HCT116 (cell line): ENCODE measurements around the gene IGF2R. TPM values are rescaled to one million over a fixed set of nuclear protein-coding genes. Genes with fewer than 3 reads are reported as not detected.

Experiments
- ATAC-seq: fragments of 200-7000 bp; cut with Tn5 transposase; 2 replicates; pipeline ENCODE4 v1.9.1; 2020; ENCODE audit warnings: mild to moderate bottlenecking, moderate library complexity
- BruUV-seq: library from RNA; stranded (reverse); fragments of 400-500 nt; replicated peaks from 2 replicates; lab custom pipeline; 2021; lab: Mats Ljungman, UMichigan
- CTCF ChIA-PET: fragments of 300-600 bp; sonication (Branson Sonifier 250); formaldehyde crosslinking; loops from one replicate; lab custom pipeline; 2021; ENCODE audit warnings: antibody characterized with exemption; lab: Charles Lee
- POLR2A ChIA-PET: fragments of 300-600, 350-600 bp; sonication (Branson Sonifier 250); formaldehyde crosslinking; loops from one replicate; lab custom pipeline; 2021; ENCODE audit warnings: antibody characterized with exemption; lab: Charles Lee
- RAD21 ChIA-PET, 2 experiments: fragments of 300-600 bp; sonication (Branson Sonifier 250); formaldehyde crosslinking; loops; one replicate each; lab custom pipeline; 2023; ENCODE audit warnings: low total read pairs in 2 of 2; ENCODE audit not compliant: uncharacterized antibody in 2 of 2, unreplicated experiment in 2 of 2, low non-redundant PET in 1 of 2; lab: Charles Lee
- DNase-seq: peaks from one replicate; pipeline ENCODE4 v3.0.0-alpha.2; 2010; ENCODE audit warnings: low read depth, low spot score
- H2AFZ ChIP-seq: fragments of 200-600 bp; shearing (Covaris generic), sonication (generic); 2 replicates; pipeline ENCODE4 v1.6.1; 2017; ENCODE audit warnings: low read depth, mixed run types, mixed read lengths, antibody characterized with exemption, low read length; ENCODE audit not compliant: poor library complexity, severe bottlenecking
- H3K27ac ChIP-seq: 2 replicates; pipeline ENCODE4 v1.5.1; 2012; ENCODE audit warnings: low read depth, low read length
- H3K27me3 ChIP-seq: fragments of 200-600 bp; sonication (generic); 2 replicates; pipeline ENCODE4 v1.6.1; 2016; ENCODE audit warnings: mixed run types, low read length, mixed read lengths; ENCODE audit not compliant: insufficient read depth
- H3K36me3 ChIP-seq, 2 experiments: fragments of 200-500 bp in 1 of 2; fragments of 200-600 bp in 1 of 2; sonication (Bioruptor generic) in 1 of 2; sonication (generic) in 1 of 2; 2 replicates each; pipeline versions ENCODE4 v1.5.1 to v1.6.1; 2014 to 2016; ENCODE audit warnings: low read length in 2 of 2, inconsistent platforms in 1 of 2, mixed read lengths in 1 of 2, mixed run types in 1 of 2; ENCODE audit not compliant: insufficient read depth in 2 of 2, control insufficient read depth in 1 of 2
- H3K4me1 ChIP-seq, 2 experiments: fragments of 200-600 bp in 1 of 2; sonication (generic) in 1 of 2; 2 replicates each; pipeline versions ENCODE4 v1.5.1 to v1.6.1; 2012 to 2017; ENCODE audit warnings: low read length in 2 of 2, inconsistent platforms in 1 of 2, mild to moderate bottlenecking in 1 of 2, mixed read lengths in 1 of 2, mixed run types in 1 of 2, moderate library complexity in 1 of 2; ENCODE audit not compliant: insufficient read depth in 2 of 2, control insufficient read depth in 1 of 2
- H3K4me2 ChIP-seq: fragments of 200-600 bp; sonication (generic); 2 replicates; pipeline ENCODE4 v1.6.1; 2017; ENCODE audit warnings: mixed run types, low read length, mixed read lengths
- H3K4me3 ChIP-seq, 2 experiments: fragments of 200-600 bp in 1 of 2; sonication (generic) in 1 of 2; replicated peaks in 1 of 2; 2 replicates each; pipeline ENCODE4 v1.5.1; 2011 to 2016; ENCODE audit warnings: low read length in 2 of 2, control low read depth in 1 of 2, low read depth in 1 of 2, mild to moderate bottlenecking in 1 of 2, mixed read lengths in 1 of 2, mixed run types in 1 of 2
- H3K79me2 ChIP-seq: fragments of 200-600 bp; sonication (generic); 2 replicates; pipeline ENCODE4 v1.6.1; 2017; ENCODE audit warnings: mild to moderate bottlenecking, mixed run types, low read length, moderate library complexity, mixed read lengths; ENCODE audit not compliant: insufficient read depth
- H3K9ac ChIP-seq: fragments of 200-600 bp; sonication (generic); 2 replicates; pipeline ENCODE4 v1.6.1; 2016; ENCODE audit warnings: low read length, mixed read lengths
- H3K9me2 ChIP-seq: fragments of 200-600 bp; sonication (generic), shearing (Covaris generic); 2 replicates; pipeline ENCODE4 v1.6.1; 2017; ENCODE audit warnings: mixed run types, mild to moderate bottlenecking, moderate library complexity; ENCODE audit not compliant: insufficient read depth
- H3K9me3 ChIP-seq, 2 experiments: fragments of 200-500 bp in 1 of 2; fragments of 200-600 bp in 1 of 2; sonication (Bioruptor generic) in 1 of 2; sonication (generic) in 1 of 2; 2 replicates each; pipeline ENCODE4 v1.6.1; 2014 to 2017; ENCODE audit warnings: low read length in 2 of 2, mixed read lengths in 2 of 2, inconsistent platforms in 1 of 2, low read depth in 1 of 2, mild to moderate bottlenecking in 1 of 2, mixed run types in 1 of 2, moderate library complexity in 1 of 2; ENCODE audit not compliant: control insufficient read depth in 1 of 2, insufficient read depth in 1 of 2
- H4K20me1 ChIP-seq: fragments of 200-600 bp; sonication (generic), shearing (Covaris generic); 2 replicates; pipeline ENCODE4 v1.6.1; 2017; ENCODE audit warnings: mixed run types, mild to moderate bottlenecking, moderate library complexity; ENCODE audit not compliant: insufficient read depth
- CEBPB ChIP-seq: IDR thresholded peaks from 2 replicates; pipeline ENCODE4 v1.6.1; 2012; ENCODE audit warnings: low read depth
- ELF1 ChIP-seq: IDR thresholded peaks from 2 replicates; pipeline ENCODE4 v1.6.1; 2012; ENCODE audit warnings: low read depth, borderline replicate concordance
- EZH2 ChIP-seq: fragments of 200-600 bp; sonication (generic); IDR thresholded peaks from 2 replicates; pipeline ENCODE4 v1.6.1; 2017; ENCODE audit warnings: antibody characterized with exemption, mixed run types
- FOSL1 ChIP-seq: IDR thresholded peaks from 2 replicates; pipeline ENCODE4 v1.6.1; 2012; ENCODE audit warnings: low read depth
- POLR2AphosphoS5 ChIP-seq: IDR thresholded peaks from 2 replicates; pipeline ENCODE4 v1.6.1; 2011; ENCODE audit warnings: mild to moderate bottlenecking, low read depth, low read length, moderate library complexity
- RAD21 ChIP-seq: IDR thresholded peaks from 2 replicates; pipeline ENCODE4 v1.6.1; 2012; ENCODE audit warnings: low read depth, mild to moderate bottlenecking
- SIN3A ChIP-seq: IDR thresholded peaks from 2 replicates; pipeline ENCODE4 v1.6.1; 2012; ENCODE audit warnings: low read depth
- SP1 ChIP-seq: IDR thresholded peaks from 2 replicates; pipeline ENCODE4 v1.6.1; 2012; ENCODE audit warnings: low read depth
- SRF ChIP-seq: IDR thresholded peaks from 2 replicates; pipeline ENCODE4 v1.6.1; 2012; ENCODE audit warnings: low read depth
- TCF7L2 ChIP-seq: IDR thresholded peaks from 2 replicates; pipeline ENCODE4 v1.7.0; 2011; ENCODE audit warnings: borderline replicate concordance, inconsistent platforms; ENCODE audit not compliant: insufficient read depth, insufficient read length; ENCODE audit errors: extremely low read depth
- YY1 ChIP-seq: IDR thresholded peaks from 2 replicates; pipeline ENCODE4 v1.6.1; 2011; ENCODE audit warnings: low read length, low read depth, moderate library complexity, mild to moderate bottlenecking; ENCODE audit not compliant: insufficient replicate concordance; ENCODE audit errors: extremely low read depth
- ZBTB33 ChIP-seq: IDR thresholded peaks from 2 replicates; pipeline ENCODE4 v1.6.1; 2011; ENCODE audit warnings: mild to moderate bottlenecking, low read length, moderate library complexity; ENCODE audit not compliant: insufficient replicate concordance; ENCODE audit errors: extremely low read depth
- ZFX ChIP-seq: fragments of 450-650 bp; IDR thresholded peaks from 2 replicates; pipeline ENCODE4 v1.6.1; 2017
- intact Hi-C: fragments of 100-400 bp; cut with micrococcal nuclease; formaldehyde crosslinking; loops from 2 replicates; pipeline ENCODE4 v1.10.0; 2022
- total RNA-seq: library from RNA; stranded (reverse); gene quantifications from one replicate; pipeline ENCODE4 v1.2.1, GENCODE V29; 2021; ENCODE audit not compliant: unreplicated experiment
- TF ChIP-seq, protein P1 (sequence below): IDR thresholded peaks from 2 replicates; pipeline ENCODE4 v1.6.1; 2012
- TF ChIP-seq, protein P2 (sequence below), 3 experiments: fragments of 200-600 bp in 1 of 3; sonication (generic) in 1 of 3; IDR thresholded peaks in 2 of 3; conservative IDR thresholded peaks in 1 of 3; 2 replicates each; pipeline ENCODE4 v1.5.1; 2012 to 2017; ENCODE audit warnings: low read depth in 2 of 3, low read length in 2 of 3, antibody characterized with exemption in 1 of 3, borderline replicate concordance in 1 of 3, control low read depth in 1 of 3, mild to moderate bottlenecking in 1 of 3, mixed read lengths in 1 of 3, mixed run types in 1 of 3, moderate library complexity in 1 of 3; ENCODE audit not compliant: insufficient read depth in 1 of 3

The IGF2R gene
- total RNA-seq, 1 experiment from 2014 or later: 37.0 TPM

GRCh38 chr6:160141001-160141726, 172.3 kb downstream of the IGF2R start:
- no TSS peak for BruUV-seq
- no peaks in the 10 kb centered on the region for H3K9me2 ChIP-seq
- TF ChIP-seq SIN3A: no peak
- TF ChIP-seq SRF: no peak
- no peak for TF ChIP-seq TCF7L2
- POLR2A ChIA-PET: no interaction called here
- RAD21 ChIA-PET: no interaction called here
- no peak overlapping the region for H2AFZ ChIP-seq
- no peaks in the 10 kb centered on the region for H3K79me2 ChIP-seq
- no peaks in the 10 kb centered on the region for H3K36me3 ChIP-seq
- H3K4me1 ChIP-seq: peaks cover 0 to 11% of the 10 kb centered on the region in 2 experiments; a peak in 1 of 4 replicates
- no peak overlapping the region for H3K27ac ChIP-seq
- no peak overlapping the region for H3K9ac ChIP-seq
- H4K20me1 ChIP-seq: no peaks in the 10 kb centered on the region
- ATAC-seq: no peak
- intact Hi-C loops: loop anchor here (5.0 kb wide), 1 partner anchor 391 kb away; no protein-coding TSS in a partner anchor
- DNase-seq: no peak
- H3K4me3 ChIP-seq: no peak overlapping the region
- H3K27me3 ChIP-seq: no peaks in the 10 kb centered on the region
- H3K4me2 ChIP-seq: no peak overlapping the region
- no peaks in the 10 kb centered on the region for H3K9me3 ChIP-seq
- CTCF ChIA-PET: interaction anchor here (1.5 kb wide), 1 partner anchor 315 kb away, joined by 3 read pairs; no protein-coding TSS in a partner anchor

- ChIA-PET POLR2A (no interaction called here), CTCF (no interaction called here), RAD21 (no interaction called here)
- no peaks in the 10 kb centered on the region for H3K27me3 ChIP-seq
- H4K20me1 ChIP-seq: no peaks in the 10 kb centered on the region
- no peak overlapping the region for H3K4me3 ChIP-seq
- no TSS peak for BruUV-seq
- H3K9ac ChIP-seq: no peak overlapping the region
- no peaks in the 10 kb centered on the region for H3K9me3 ChIP-seq
- H3K4me1 ChIP-seq: peaks cover 0 to 11% of the 10 kb centered on the region in 2 experiments; a peak in 1 of 4 replicates
- H3K27ac ChIP-seq: no peak overlapping the region
- no peak overlapping the region for H3K4me2 ChIP-seq
- no peaks in the 10 kb centered on the region for H3K79me2 ChIP-seq
- H3K36me3 ChIP-seq: no peaks in the 10 kb centered on the region
- ATAC-seq (no peak), DNase-seq (no peak)
- H3K9me2 ChIP-seq: no peaks in the 10 kb centered on the region
- H2AFZ ChIP-seq: no peak overlapping the region
- intact Hi-C loops: loop anchor here (5.0 kb wide), 1 partner anchor 390 kb away; no protein-coding TSS in a partner anchor
- no peak for TF ChIP-seq POLR2AphosphoS5
- TF ChIP-seq, protein P1, sequence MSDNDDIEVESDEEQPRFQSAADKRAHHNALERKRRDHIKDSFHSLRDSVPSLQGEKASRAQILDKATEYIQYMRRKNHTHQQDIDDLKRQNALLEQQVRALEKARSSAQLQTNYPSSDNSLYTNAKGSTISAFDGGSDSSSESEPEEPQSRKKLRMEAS: no peak
- TF ChIP-seq EZH2: no peak
- no peak for TF ChIP-seq SRF
- TF ChIP-seq CEBPB: no peak
- no peak for TF ChIP-seq ZFX
- TF ChIP-seq, protein P2, sequence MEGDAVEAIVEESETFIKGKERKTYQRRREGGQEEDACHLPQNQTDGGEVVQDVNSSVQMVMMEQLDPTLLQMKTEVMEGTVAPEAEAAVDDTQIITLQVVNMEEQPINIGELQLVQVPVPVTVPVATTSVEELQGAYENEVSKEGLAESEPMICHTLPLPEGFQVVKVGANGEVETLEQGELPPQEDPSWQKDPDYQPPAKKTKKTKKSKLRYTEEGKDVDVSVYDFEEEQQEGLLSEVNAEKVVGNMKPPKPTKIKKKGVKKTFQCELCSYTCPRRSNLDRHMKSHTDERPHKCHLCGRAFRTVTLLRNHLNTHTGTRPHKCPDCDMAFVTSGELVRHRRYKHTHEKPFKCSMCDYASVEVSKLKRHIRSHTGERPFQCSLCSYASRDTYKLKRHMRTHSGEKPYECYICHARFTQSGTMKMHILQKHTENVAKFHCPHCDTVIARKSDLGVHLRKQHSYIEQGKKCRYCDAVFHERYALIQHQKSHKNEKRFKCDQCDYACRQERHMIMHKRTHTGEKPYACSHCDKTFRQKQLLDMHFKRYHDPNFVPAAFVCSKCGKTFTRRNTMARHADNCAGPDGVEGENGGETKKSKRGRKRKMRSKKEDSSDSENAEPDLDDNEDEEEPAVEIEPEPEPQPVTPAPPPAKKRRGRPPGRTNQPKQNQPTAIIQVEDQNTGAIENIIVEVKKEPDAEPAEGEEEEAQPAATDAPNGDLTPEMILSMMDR (IDR thresholded peaks at IDR 0.05 in 2 of 3, conservative IDR thresholded peaks at IDR 0.05 in 1 of 3; ENCODE audit: borderline replicate concordance in 1 of 3, insufficient read depth in 1 of 3, low read depth in 2 of 3, low read length in 2 of 3): no peak
- TF ChIP-seq RAD21: no peak
- no peak for TF ChIP-seq YY1
- TF ChIP-seq ZBTB33: no peak
- no peak for TF ChIP-seq FOSL1
- TF ChIP-seq ELF1: no peak
- TF ChIP-seq SP1: no peak
Measured at GRCh38 chr6:160142115-160142715, 173.3 kb downstream of the IGF2R start.
